Activated CD4-positive, alpha-beta memory T cell treated with anti-CD3 and anti-CD28 coated beads, Interleukin-2, amount 10 ng/mL, durations not matched to agents 7 days and 5 days (primary cell): Measurements from ENCODE around the gene CNOT3. TPM values are rescaled to one million over a fixed set of nuclear protein-coding genes. Genes with fewer than 3 reads are reported as not detected.
A peak's percentile ranks its signal among the peaks of the same experiment; 100 is the strongest.

Experiments used
- CTCF ChIA-PET: fragments of 350-600 bp; sonication (Branson Sonifier 250); formaldehyde crosslinking; loops from one replicate; lab custom pipeline; 2021; ENCODE audit warnings: antibody characterized with exemption, inconsistent platforms; lab: Charles Lee
- POLR2A ChIA-PET: fragments of 350-600 bp; sonication (Branson Sonifier 250); formaldehyde crosslinking; loops from one replicate; lab custom pipeline; 2021; ENCODE audit warnings: antibody characterized with exemption; lab: Charles Lee
- DNase-seq: peaks from one replicate; pipeline ENCODE4 v3.0.0-alpha.2; 2020
- H3K27ac Mint-ChIP-seq: one replicate; pipeline ENCODE4 v1.8.0; 2021; ENCODE audit warnings: mild to moderate bottlenecking, mixed read lengths
- H3K27me3 Mint-ChIP-seq: one replicate; pipeline ENCODE4 v1.8.0; 2021; ENCODE audit warnings: mixed read lengths
- H3K36me3 Mint-ChIP-seq: one replicate; pipeline ENCODE4 v1.8.0; 2021; ENCODE audit warnings: low read depth, mixed read lengths
- H3K4me1 Mint-ChIP-seq: one replicate; pipeline ENCODE4 v1.8.0; 2021; ENCODE audit warnings: mixed read lengths
- H3K4me3 Mint-ChIP-seq: one replicate; pipeline ENCODE4 v1.8.0; 2021; ENCODE audit warnings: mild to moderate bottlenecking, mixed read lengths
- H3K9me3 Mint-ChIP-seq: one replicate; pipeline ENCODE4 v1.8.0; 2021; ENCODE audit warnings: mixed read lengths
- total RNA-seq, 2 experiments: library from RNA; stranded (reverse); gene quantifications; one replicate each; pipeline ENCODE4 v1.2.3, GENCODE V29; 2021

The CNOT3 gene
- total RNA-seq, 2 experiments from 2014 or later, result 62.6 to 66.9 TPM

DNA sequence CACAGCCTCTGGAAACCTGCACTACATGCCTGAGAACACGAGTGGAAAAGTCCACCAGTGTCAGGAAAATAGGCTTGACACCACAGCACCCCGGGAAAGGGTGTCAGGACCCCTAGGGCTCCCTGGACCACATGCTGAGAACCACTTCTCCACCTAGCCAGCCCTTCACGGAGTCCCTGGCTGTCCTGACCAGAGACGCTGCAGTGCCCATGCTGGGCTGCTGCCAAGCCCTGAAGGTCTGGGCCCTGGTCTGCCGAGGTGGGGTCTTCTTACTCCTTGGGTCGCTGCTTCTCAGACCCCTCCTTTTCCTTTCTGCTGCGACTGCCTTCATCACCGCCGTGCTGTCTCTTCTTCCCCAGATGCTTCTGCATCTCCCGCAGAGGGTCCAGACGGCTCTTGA lies 18.9 kb downstream of the CNOT3 start:
- Mint-ChIP-seq H3K4me3 (no peak overlapping the region), H3K27me3 (no peaks in the 10 kb centered on the region), H3K9me3 (no peaks in the 10 kb centered on the region), H3K4me1 (peaks cover 55% of the 10 kb centered on the region), H3K36me3 (peaks cover 52% of the 10 kb centered on the region), H3K27ac (no peak overlapping the region)
- CTCF ChIA-PET, result interaction anchor here (0.7 kb wide), 1 partner anchor 31 kb away, joined by 3 read pairs; no protein-coding TSS in a partner anchor
- no peak for DNase-seq
- POLR2A ChIA-PET, result interaction anchor here (1.1 to 7.6 kb wide), 3 partner anchors 19 to 41 kb away, joined by 3 to 66 read pairs (median 5); partner anchors contain the start of genes CNOT3, PRPF31, TFPT and TSEN34

DNA sequence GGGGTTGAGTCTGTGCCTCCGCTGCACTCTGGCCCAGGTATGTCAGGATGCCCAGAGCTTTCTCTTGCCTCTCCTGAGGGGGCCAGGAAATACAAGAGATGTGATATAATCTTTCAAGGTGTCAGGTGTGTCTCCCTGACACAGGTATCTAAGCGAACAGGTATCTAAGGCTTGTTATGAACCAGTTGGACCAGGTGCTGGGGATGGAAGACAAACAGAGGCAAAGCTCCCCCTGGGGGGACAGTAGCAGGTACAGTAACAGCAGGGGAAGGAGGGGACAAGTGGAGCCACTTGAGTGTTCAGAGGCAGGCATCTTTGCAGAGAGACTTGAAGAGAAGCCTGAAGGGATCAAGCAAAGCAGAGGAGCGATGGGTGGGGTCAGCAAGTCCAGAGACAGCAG lies 19.4 kb downstream of the CNOT3 start:
- H3K27ac Mint-ChIP-seq, result peak overlapping the region; percentile 19
- peaks cover 48% of the 10 kb centered on the region for H3K36me3 Mint-ChIP-seq
- H3K27me3 Mint-ChIP-seq, result no peaks in the 10 kb centered on the region
- no peak for DNase-seq
- H3K4me1 Mint-ChIP-seq, result peaks cover 58% of the 10 kb centered on the region
- H3K4me3 Mint-ChIP-seq, result peak overlapping the region; percentile 10
- POLR2A ChIA-PET, result interaction anchor here (1.6 to 7.6 kb wide), 2 partner anchors 19 to 42 kb away, joined by 5 to 66 read pairs; partner anchors contain the start of genes CNOT3, PRPF31 and TFPT
- H3K9me3 Mint-ChIP-seq, result no peaks in the 10 kb centered on the region
- CTCF ChIA-PET, result no interaction called here

DNA sequence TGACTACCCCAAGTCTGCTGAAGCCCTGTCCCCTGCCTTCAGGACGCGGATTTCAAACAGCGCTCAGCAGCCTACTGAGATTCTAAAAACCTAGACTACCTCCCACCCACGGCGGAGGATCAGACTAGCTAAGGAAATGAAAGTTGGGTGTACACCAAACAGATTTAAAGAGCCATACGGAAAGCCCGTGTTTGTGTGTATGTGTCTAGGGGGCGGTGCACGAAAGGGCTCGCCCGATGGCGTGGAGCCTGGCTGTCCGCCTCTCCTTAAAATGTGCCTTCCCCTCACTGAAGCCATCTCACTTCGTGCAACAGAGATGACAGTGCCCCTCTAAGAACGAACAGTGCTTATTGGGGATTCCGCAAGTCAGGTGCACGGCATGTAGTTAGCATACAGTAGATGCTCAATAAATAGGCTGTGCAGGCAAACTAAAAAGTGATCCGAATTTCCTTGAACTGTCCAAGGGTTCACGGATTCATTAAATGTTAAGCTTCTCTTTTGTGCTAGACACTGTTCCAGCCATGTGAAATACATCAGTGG lies 21.3 kb downstream of the CNOT3 start:
- DNase-seq, result peak; percentile 34
- CTCF ChIA-PET, result interaction anchor here (0.7 to 3.2 kb wide), 4 partner anchors 22 to 107 kb away, joined by 3 to 24 read pairs (median 16); partner anchors contain the start of genes CNOT3 and MBOAT7
- H3K9me3 Mint-ChIP-seq, result no peaks in the 10 kb centered on the region
- POLR2A ChIA-PET, result interaction anchor here (0.9 to 7.6 kb wide), 17 partner anchors 9 to 289 kb away, joined by 3 to 66 read pairs (median 5); partner anchors contain the start of genes CNOT3, MBOAT7, RPS9 and TMC4
- peaks cover 69% of the 10 kb centered on the region for H3K4me1 Mint-ChIP-seq
- H3K27ac Mint-ChIP-seq, result peak overlapping the region; percentile 98
- peaks cover 38% of the 10 kb centered on the region for H3K36me3 Mint-ChIP-seq
- peaks cover 1% of the 10 kb centered on the region for H3K27me3 Mint-ChIP-seq
- peak overlapping the region; percentile 94 for H3K4me3 Mint-ChIP-seq

DNA sequence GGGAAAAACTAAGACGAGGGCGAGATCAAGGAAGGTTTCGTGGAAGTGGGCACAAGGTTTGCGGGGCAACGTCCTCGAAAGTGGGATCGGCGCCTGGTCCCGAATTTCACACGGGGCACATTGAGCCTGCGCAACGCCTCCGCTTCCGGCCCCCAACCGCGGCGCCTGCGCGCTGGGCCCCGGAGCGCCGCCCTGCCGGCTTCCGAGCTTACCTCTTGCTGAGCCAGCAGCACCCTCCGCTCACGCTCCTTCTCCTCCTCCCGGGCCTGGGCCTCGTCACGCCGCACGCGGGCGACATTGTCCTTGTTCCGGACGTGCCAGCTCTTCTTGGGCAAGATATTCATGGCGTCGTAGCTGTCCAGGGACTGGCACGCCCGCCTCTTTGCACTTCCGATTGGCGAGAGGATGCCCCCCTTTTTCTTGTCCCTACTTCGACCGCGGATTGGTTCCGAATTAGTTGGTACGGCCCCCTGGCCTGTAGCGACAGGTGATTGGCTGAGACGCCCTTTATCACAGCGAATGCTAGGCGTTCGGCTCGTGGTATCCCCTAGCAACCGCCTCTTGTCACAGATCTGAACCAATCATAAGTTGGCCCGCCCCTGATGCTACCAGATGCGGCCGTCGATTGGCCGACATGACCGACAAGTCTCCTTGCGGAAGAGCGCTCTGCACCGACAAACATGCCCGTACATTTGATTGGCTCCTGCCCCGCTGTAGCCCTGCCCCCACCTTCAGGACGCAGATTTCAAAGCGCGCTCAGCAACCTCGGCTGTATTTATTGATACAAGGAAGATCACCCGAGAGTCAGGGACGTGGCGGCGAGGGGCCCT lies 22.0 kb downstream of the CNOT3 start, which contains the start of gene LENG1:
LENG1 (minus strand) TSS at position 370 of the 830 bp plus-strand sequence; CDS start at position 344, 26 bp downstream.
- Mint-ChIP-seq H3K27ac (peak within 1 kb of the TSS; percentile 98), H3K36me3 (peaks cover 31% of the 10 kb centered on the region), H3K4me1 (peaks cover 67% of the 10 kb centered on the region), H3K9me3 (no peaks in the 10 kb centered on the region), H3K4me3 (peak within 1 kb of the TSS; percentile 94), H3K27me3 (peaks cover 1% of the 10 kb centered on the region)
- CTCF ChIA-PET, result interaction anchor here (0.7 to 3.2 kb wide), 6 partner anchors 10 to 106 kb away, joined by 3 to 24 read pairs (median 8); partner anchors contain the start of genes CNOT3 and MBOAT7
- DNase-seq, result peak; percentile 100
- POLR2A ChIA-PET, result interaction anchor here (0.9 to 7.6 kb wide), 17 partner anchors 10 to 288 kb away, joined by 3 to 66 read pairs (median 5); partner anchors contain the start of genes CNOT3, MBOAT7, RPS9 and TMC4

DNA sequence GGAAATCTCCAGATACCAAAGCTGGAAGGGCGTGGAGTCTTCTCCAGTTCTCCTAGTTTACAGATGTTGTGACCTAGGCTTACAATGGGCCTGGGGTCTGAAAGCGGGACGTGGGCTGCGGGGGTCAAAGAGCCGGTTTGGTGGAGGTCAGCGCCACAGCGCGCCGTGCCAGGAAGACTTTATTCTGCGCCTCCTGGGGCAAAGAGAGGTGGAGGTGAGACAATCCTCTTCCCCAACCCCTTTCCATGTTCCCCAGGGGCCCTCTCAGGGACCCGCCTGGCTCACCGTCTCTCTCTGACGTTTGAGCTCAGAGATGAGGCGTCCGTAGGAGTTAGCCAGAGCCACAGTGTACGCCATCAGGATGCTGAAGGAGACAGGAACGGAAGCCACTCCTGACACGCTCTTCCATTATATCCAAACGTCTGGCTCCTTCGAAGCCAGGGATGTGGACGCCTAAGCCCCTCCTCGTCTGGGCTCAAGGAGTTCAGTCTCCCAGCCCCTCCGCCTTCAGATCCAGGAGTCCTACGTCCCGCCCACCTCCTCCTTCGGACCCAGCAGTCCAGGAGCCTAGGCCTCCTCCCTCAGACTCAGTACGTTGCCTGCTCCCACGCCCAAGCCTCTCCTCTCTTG lies 22.7 kb downstream of the CNOT3 start:
- CTCF ChIA-PET, result interaction anchor here (2.0 to 3.2 kb wide), 3 partner anchors 23 to 105 kb away, joined by 14 to 24 read pairs (median 19); partner anchors contain the start of genes CNOT3 and MBOAT7
- POLR2A ChIA-PET, result interaction anchor here (0.9 to 7.6 kb wide), 10 partner anchors 11 to 228 kb away, joined by 3 to 66 read pairs (median 8); partner anchors contain the start of genes CNOT3, MBOAT7, PRPF31 and RPS9
- H3K36me3 Mint-ChIP-seq, result peaks cover 24% of the 10 kb centered on the region
- peaks cover 1% of the 10 kb centered on the region for H3K27me3 Mint-ChIP-seq
- H3K4me1 Mint-ChIP-seq, result peaks cover 63% of the 10 kb centered on the region
- no peak for DNase-seq
- peak overlapping the region; percentile 94 for H3K4me3 Mint-ChIP-seq
- peak overlapping the region; percentile 98 for H3K27ac Mint-ChIP-seq
- no peaks in the 10 kb centered on the region for H3K9me3 Mint-ChIP-seq

DNA sequence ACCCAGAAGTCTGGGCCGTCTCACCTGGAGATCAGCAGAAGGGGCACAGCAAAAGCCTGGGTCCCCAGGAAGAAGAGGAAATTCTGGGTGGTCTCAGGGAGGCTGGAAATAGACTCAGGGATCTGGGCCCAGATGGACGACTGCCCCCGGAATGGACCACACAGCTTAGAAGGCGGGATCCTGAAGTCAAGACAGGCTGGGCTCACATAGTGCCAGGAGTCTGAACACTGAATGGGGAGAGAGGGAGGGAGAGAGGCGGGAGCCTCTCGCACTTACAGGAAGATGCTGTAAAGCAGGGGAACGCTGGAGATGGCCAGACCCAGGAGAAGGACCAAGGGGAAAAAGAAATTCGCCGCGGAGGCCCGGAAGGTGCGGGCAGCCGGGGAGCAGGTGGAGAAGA lies 23.3 kb downstream of the CNOT3 start:
- H3K4me1 Mint-ChIP-seq, result peaks cover 62% of the 10 kb centered on the region
- POLR2A ChIA-PET, result interaction anchor here (0.9 to 7.6 kb wide), 7 partner anchors 13 to 46 kb away, joined by 3 to 66 read pairs (median 14); partner anchors contain the start of genes CNOT3, PRPF31, RPS9 and TFPT
- H3K9me3 Mint-ChIP-seq, result no peaks in the 10 kb centered on the region

DNA sequence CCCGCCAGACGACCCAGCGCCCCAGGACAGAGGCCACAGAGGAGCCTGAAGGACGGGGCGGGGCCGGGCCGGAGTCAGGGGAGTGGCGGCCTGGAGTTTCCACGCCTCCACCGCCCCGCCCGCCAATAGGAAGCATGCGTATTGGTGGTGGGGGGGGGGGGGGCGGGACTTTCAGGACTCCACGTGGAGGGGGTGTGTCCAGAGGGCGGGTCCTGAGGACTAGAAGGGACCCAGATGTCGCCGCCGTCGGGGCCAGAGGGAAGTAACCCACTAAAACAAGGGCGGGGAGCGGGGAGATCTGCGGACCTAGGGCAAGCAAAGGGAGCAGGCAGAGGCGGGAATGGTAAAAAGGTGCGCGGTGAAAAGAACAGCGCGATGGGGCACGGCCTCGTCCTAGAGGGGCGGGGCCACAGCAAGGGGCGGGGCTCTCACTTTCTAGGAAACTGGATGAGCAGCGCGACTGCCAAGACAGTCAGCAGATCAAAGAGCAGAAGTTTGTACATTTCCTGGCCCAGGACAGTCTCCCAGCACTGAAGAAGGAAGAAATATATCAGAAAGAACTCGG lies 24.8 kb downstream of the CNOT3 start:
- H3K4me1 Mint-ChIP-seq, result peaks cover 55% of the 10 kb centered on the region
- peaks cover 9% of the 10 kb centered on the region for H3K36me3 Mint-ChIP-seq
- peak overlapping the region; percentile 76 for H3K4me3 Mint-ChIP-seq
- H3K9me3 Mint-ChIP-seq, result no peaks in the 10 kb centered on the region
- CTCF ChIA-PET, result no interaction called here
- POLR2A ChIA-PET, result interaction anchor here (1.0 to 3.5 kb wide), 3 partner anchors 26 to 39 kb away, joined by 3 to 13 read pairs (median 3); partner anchors contain the start of genes MBOAT7 and TSEN34
- H3K27ac Mint-ChIP-seq, result peak overlapping the region; percentile 40
- H3K27me3 Mint-ChIP-seq, result peaks cover 1% of the 10 kb centered on the region
- DNase-seq, result peak; percentile 85

More for the DNA sequence above, 23.3 kb downstream of the CNOT3 start:
- Mint-ChIP-seq H3K36me3 (peaks cover 22% of the 10 kb centered on the region), H3K4me3 (peak overlapping the region; percentile 94), H3K27ac (peak overlapping the region; percentile 98), H3K27me3 (peaks cover 1% of the 10 kb centered on the region)
- DNase-seq, result no peak
- CTCF ChIA-PET, result interaction anchor here (3.2 kb wide), 1 partner anchor 24 kb away, joined by 24 read pairs; the partner anchor contains the start of gene CNOT3

DNA sequence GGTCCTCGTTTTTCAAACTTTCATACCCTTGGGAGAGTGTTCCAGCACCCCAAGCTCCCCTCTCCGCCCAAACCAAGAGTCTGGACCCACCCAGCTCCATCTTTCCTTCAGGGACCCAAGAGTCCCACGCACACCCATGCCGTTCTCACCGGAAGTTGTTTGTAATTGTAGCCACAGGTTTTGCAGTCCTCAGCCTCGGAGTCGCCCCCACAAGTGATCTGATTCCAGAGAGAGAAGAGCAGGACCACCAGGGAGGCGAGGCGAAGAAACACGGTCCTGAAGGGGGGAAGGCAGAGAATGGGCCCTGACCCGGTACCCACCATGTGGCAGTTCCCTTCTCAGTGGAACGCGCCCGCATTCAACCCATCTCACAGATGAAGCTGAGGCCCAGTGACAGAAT lies 25.3 kb downstream of the CNOT3 start:
- H3K27me3 Mint-ChIP-seq, result peaks cover 1% of the 10 kb centered on the region
- H3K4me3 Mint-ChIP-seq, result peak overlapping the region; percentile 76
- peak overlapping the region; percentile 32 for H3K27ac Mint-ChIP-seq
- H3K36me3 Mint-ChIP-seq, result peaks cover 9% of the 10 kb centered on the region
- CTCF ChIA-PET, result interaction anchor here (0.7 kb wide), 1 partner anchor 186 kb away, joined by 3 read pairs; no protein-coding TSS in a partner anchor
- POLR2A ChIA-PET, result interaction anchor here (1.0 to 3.5 kb wide), 4 partner anchors 26 to 47 kb away, joined by 3 to 13 read pairs (median 4); partner anchors contain the start of genes MBOAT7 and TSEN34
- H3K4me1 Mint-ChIP-seq, result peaks cover 55% of the 10 kb centered on the region
- H3K9me3 Mint-ChIP-seq, result no peaks in the 10 kb centered on the region
- no peak for DNase-seq

DNA sequence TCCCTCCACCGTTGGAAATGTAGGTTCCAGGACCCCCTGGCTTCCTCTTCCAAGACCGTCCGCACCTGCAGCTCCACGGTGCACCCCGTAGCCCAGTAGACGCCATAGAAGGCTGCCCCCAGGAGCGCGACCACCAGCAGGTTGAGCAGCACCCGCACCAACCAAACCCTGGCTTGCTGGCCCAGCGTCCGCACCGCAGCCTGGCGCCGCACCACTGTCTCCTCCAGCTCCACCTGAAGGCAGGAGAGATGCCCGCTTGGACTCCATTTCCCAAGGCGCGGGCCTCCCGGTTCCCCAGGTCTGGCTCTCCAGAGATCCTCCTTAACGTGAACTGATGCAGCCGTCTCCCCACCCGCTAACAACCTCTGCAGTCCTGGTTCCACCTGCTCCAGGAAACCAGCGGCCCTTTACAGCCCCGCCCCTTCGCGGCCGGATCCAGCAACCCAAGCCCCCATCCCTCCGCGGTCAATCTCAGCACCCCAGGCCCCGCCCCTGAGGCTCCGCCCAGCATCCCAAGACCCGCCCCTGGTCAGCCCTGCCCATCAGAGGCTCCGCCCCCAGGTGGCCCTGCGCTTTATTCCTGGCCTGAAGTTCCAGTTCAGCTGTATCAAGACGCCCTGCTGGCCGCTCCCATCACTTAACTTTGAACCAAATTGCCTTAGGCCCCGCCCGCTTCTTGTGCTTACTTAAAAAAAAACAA lies 27.0 kb downstream of the CNOT3 start:
- ChIA-PET CTCF (interaction anchor here (0.6 to 1.2 kb wide), 2 partner anchors 54 to 102 kb away, joined by 3 to 5 read pairs; no protein-coding TSS in a partner anchor), POLR2A (interaction anchor here (1.5 to 3.5 kb wide), 2 partner anchors 24 to 46 kb away, joined by 4 to 13 read pairs; partner anchors contain the start of gene MBOAT7)
- peak; percentile 80 for DNase-seq
- H3K27ac Mint-ChIP-seq, result peak overlapping the region; percentile 26
- no peaks in the 10 kb centered on the region for H3K9me3 Mint-ChIP-seq
- peaks cover 1% of the 10 kb centered on the region for H3K27me3 Mint-ChIP-seq
- H3K4me1 Mint-ChIP-seq, result peaks cover 47% of the 10 kb centered on the region
- peaks cover 4% of the 10 kb centered on the region for H3K36me3 Mint-ChIP-seq
- H3K4me3 Mint-ChIP-seq, result peak overlapping the region; percentile 72

DNA sequence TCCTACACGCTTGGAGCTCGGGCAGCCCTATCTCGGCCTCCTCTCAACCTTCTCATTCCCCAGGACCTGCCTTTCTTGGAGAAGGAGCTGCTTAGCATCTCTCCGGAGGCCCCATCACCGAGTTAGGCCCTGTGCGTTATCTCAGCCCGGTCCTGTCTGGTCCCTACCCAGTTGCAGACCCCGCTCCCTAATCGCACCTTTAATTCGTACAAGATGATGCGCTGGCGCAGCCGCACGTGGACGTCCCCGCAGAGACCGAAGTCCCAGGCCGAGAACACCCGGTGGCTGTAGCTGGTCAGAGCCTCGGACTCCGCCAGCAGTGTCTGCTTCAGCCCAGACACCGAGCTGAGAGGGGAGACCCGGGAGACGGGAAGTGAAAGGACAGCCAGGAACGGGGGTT lies 27.7 kb downstream of the CNOT3 start:
- ChIA-PET CTCF (interaction anchor here (1.2 kb wide), 1 partner anchor 101 kb away, joined by 5 read pairs; no protein-coding TSS in a partner anchor), POLR2A (interaction anchor here (0.6 to 3.5 kb wide), 2 partner anchors 24 to 691 kb away, joined by 4 to 13 read pairs; partner anchors contain the start of gene MBOAT7)
- no peaks in the 10 kb centered on the region for H3K9me3 Mint-ChIP-seq
- H3K4me3 Mint-ChIP-seq, result no peak overlapping the region
- peaks cover 43% of the 10 kb centered on the region for H3K4me1 Mint-ChIP-seq
- no peak overlapping the region for H3K27ac Mint-ChIP-seq
- peaks cover 1% of the 10 kb centered on the region for H3K27me3 Mint-ChIP-seq
- peaks cover 3% of the 10 kb centered on the region for H3K36me3 Mint-ChIP-seq
- DNase-seq, result no peak
